Neural progenitor cell (in vitro differentiated cells): ENCODE results near the gene HSD11B1. TPM values are rescaled to one million over a fixed set of nuclear protein-coding genes. Genes with fewer than 3 reads are reported as not detected.

Source experiments
- DNase-seq: peaks from one replicate; pipeline ENCODE4 v3.0.0-alpha.2; 2016; ENCODE audit warnings: low spot score
- H2AFZ ChIP-seq: fragments of 200-600 bp; sonication (generic); replicated peaks from 2 replicates; pipeline ENCODE4 v1.6.1; 2016; ENCODE audit warnings: antibody characterized with exemption
- H3F3A ChIP-seq: fragments of 200-600 bp; sonication (generic); 2 replicates; pipeline ENCODE4 v1.6.1; 2016; ENCODE audit warnings: antibody characterized with exemption, low read depth
- H3K27ac ChIP-seq: fragments of 200-600 bp; sonication (generic); 2 replicates; pipeline ENCODE4 v1.5.1; 2016; ENCODE audit warnings: mild to moderate bottlenecking
- H3K27me3 ChIP-seq: fragments of 200-600 bp; sonication (generic); 2 replicates; pipeline ENCODE4 v1.6.1; 2016; ENCODE audit warnings: mild to moderate bottlenecking, moderate library complexity
- H3K36me3 ChIP-seq: fragments of 200-600 bp; sonication (generic); 2 replicates; pipeline ENCODE4 v1.5.1; 2016
- H3K4me1 ChIP-seq: fragments of 200-600 bp; sonication (generic); 2 replicates; pipeline ENCODE4 v1.6.1; 2016; ENCODE audit warnings: mixed run types
- H3K4me2 ChIP-seq: fragments of 200-600 bp; sonication (generic); 2 replicates; pipeline ENCODE4 v1.6.1; 2016
- H3K4me3 ChIP-seq: fragments of 200-600 bp; sonication (generic); 2 replicates; pipeline ENCODE4 v1.5.1; 2016
- H3K79me2 ChIP-seq: fragments of 200-600 bp; sonication (generic); 2 replicates; pipeline ENCODE4 v1.6.1; 2016; ENCODE audit warnings: low read depth
- H3K9ac ChIP-seq: fragments of 200-600 bp; sonication (generic); 2 replicates; pipeline ENCODE4 v1.6.1; 2016
- H3K9me3 ChIP-seq: fragments of 200-600 bp; sonication (generic); 2 replicates; pipeline ENCODE4 v1.5.1; 2016; ENCODE audit warnings: low read depth
- H4K20me1 ChIP-seq: fragments of 200-600 bp; sonication (generic); 2 replicates; pipeline ENCODE4 v1.6.1; 2016; ENCODE audit warnings: low read depth
- H3K27ac Mint-ChIP-seq: 3 replicates; pipeline ENCODE4 v1.8.0; 2021; ENCODE audit warnings: mixed read lengths
- H3K27me3 Mint-ChIP-seq: 2 replicates; pipeline ENCODE4 v1.8.0; 2022; ENCODE audit warnings: low read depth, mild to moderate bottlenecking, inconsistent platforms, moderate library complexity, mixed read lengths; ENCODE audit not compliant: insufficient read depth
- H3K36me3 Mint-ChIP-seq: 3 replicates; pipeline ENCODE4 v1.8.0; 2021; ENCODE audit warnings: mixed read lengths
- H3K4me1 Mint-ChIP-seq: 3 replicates; pipeline ENCODE4 v1.8.0; 2021; ENCODE audit warnings: mixed read lengths
- H3K4me3 Mint-ChIP-seq: 3 replicates; pipeline ENCODE4 v1.8.0; 2021; ENCODE audit warnings: mild to moderate bottlenecking, moderate library complexity, mixed read lengths
- H3K9me3 Mint-ChIP-seq: 3 replicates; pipeline ENCODE4 v1.8.0; 2020; ENCODE audit warnings: mixed read lengths
- EZH2 ChIP-seq: fragments of 200-600 bp; sonication (generic); IDR thresholded peaks from 2 replicates; pipeline ENCODE4 v1.6.1; 2017; ENCODE audit warnings: antibody characterized with exemption, mild to moderate bottlenecking, moderate library complexity
- EZH2phosphoT487 ChIP-seq: fragments of 200-600 bp; sonication (generic); IDR thresholded peaks from 2 replicates; pipeline ENCODE4 v1.6.1; 2017; ENCODE audit warnings: antibody characterized with exemption
- total RNA-seq: library from RNA; depleted of rRNA; stranded (reverse); fragments of >200 nt; gene quantifications from 2 replicates; pipeline ENCODE4 v1.2.3, GENCODE V29; 2015; ENCODE audit warnings: low replicate concordance
- TF ChIP-seq, protein P1 (sequence below): fragments of 200-600 bp; sonication (generic); IDR thresholded peaks from 2 replicates; pipeline ENCODE4 v1.5.1; 2017; ENCODE audit warnings: antibody characterized with exemption, mild to moderate bottlenecking

HSD11B1 gene
- total RNA-seq, 1 donor from 2014 or later = not detected

DNA sequence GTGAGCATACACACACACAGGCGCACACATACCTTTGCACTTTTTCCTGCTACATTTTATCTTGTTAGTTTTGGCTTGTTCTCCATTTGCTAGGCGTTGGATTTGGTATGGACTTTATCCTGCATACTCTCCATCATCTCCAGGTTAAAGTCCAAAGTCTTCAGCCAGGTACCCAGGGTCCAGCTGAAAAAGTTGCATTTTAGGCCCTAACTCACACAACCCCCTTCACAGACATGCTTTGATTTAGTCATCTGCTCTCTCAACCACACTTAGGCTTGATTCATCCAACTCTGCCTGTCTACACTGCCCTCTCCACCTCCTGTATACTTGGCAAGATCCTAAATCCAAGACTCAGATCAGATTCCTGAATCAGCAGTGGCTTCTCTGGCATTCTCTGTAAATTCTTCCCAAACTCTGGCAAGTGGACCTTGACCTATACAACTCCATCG lies 41.7 kb upstream of the HSD11B1 start:
- H3K27me3 ChIP-seq = no peaks in the 10 kb centered on the region
- no peak overlapping the region for H3K4me3 ChIP-seq
- DNase-seq = no peak
- no peaks in the 10 kb centered on the region for H3K9me3 ChIP-seq
- Mint-ChIP-seq H3K27ac (no peak overlapping the region), H3K4me3 (no peak overlapping the region), H3K36me3 (no peaks in the 10 kb centered on the region), H3K9me3 (no peaks in the 10 kb centered on the region), H3K4me1 (peaks cover 19% of the 10 kb centered on the region), H3K27me3 (no peaks in the 10 kb centered on the region)
- H3K36me3 ChIP-seq = no peaks in the 10 kb centered on the region
- H2AFZ ChIP-seq = no peak overlapping the region
- no peaks in the 10 kb centered on the region for H4K20me1 ChIP-seq
- H3K9ac ChIP-seq = no peak overlapping the region
- H3K4me1 ChIP-seq = peaks cover 12% of the 10 kb centered on the region
- no peak overlapping the region for H3K27ac ChIP-seq
- no peaks in the 10 kb centered on the region for H3K79me2 ChIP-seq
- H3F3A ChIP-seq = peaks cover 3% of the 10 kb centered on the region
- TF ChIP-seq EZH2phosphoT487 = no peak
- TF ChIP-seq, protein P1, sequence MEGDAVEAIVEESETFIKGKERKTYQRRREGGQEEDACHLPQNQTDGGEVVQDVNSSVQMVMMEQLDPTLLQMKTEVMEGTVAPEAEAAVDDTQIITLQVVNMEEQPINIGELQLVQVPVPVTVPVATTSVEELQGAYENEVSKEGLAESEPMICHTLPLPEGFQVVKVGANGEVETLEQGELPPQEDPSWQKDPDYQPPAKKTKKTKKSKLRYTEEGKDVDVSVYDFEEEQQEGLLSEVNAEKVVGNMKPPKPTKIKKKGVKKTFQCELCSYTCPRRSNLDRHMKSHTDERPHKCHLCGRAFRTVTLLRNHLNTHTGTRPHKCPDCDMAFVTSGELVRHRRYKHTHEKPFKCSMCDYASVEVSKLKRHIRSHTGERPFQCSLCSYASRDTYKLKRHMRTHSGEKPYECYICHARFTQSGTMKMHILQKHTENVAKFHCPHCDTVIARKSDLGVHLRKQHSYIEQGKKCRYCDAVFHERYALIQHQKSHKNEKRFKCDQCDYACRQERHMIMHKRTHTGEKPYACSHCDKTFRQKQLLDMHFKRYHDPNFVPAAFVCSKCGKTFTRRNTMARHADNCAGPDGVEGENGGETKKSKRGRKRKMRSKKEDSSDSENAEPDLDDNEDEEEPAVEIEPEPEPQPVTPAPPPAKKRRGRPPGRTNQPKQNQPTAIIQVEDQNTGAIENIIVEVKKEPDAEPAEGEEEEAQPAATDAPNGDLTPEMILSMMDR = no peak
- TF ChIP-seq EZH2 = no peak
- no peak overlapping the region for H3K4me2 ChIP-seq

- H3K27me3 Mint-ChIP-seq = peaks cover 4% of the 10 kb centered on the region
- Histone ChIP-seq H3K27ac (no peak overlapping the region), H4K20me1 (no peaks in the 10 kb centered on the region), H3F3A (no peaks in the 10 kb centered on the region), H3K4me1 (no peaks in the 10 kb centered on the region), H3K9ac (no peak overlapping the region), H3K36me3 (no peaks in the 10 kb centered on the region), H3K4me3 (no peak overlapping the region), H3K4me2 (no peak overlapping the region), H3K27me3 (peaks cover under 1% of the 10 kb centered on the region), H2AFZ (no peak overlapping the region), H3K79me2 (no peaks in the 10 kb centered on the region), H3K9me3 (no peaks in the 10 kb centered on the region)
- H3K9me3 Mint-ChIP-seq = no peaks in the 10 kb centered on the region
- no peak overlapping the region for H3K4me3 Mint-ChIP-seq
- H3K36me3 Mint-ChIP-seq = no peaks in the 10 kb centered on the region
- no peak for DNase-seq
- TF ChIP-seq EZH2 = no peak
- no peak for TF ChIP-seq EZH2phosphoT487
- TF ChIP-seq, protein P1 = no peak
- no peak overlapping the region for H3K27ac Mint-ChIP-seq
- no peaks in the 10 kb centered on the region for H3K4me1 Mint-ChIP-seq
Measured at GRCh38 chr1:209667103-209667502, 37.5 kb upstream of the HSD11B1 start.

GRCh38 chr1:209667708-209668107 lies 36.9 kb upstream of the HSD11B1 start:
- H3F3A ChIP-seq = no peaks in the 10 kb centered on the region
- H3K27ac ChIP-seq = no peak overlapping the region
- no peak for DNase-seq
- Mint-ChIP-seq H3K27me3 (peaks cover 4% of the 10 kb centered on the region), H3K4me3 (no peak overlapping the region), H3K27ac (no peak overlapping the region), H3K9me3 (no peaks in the 10 kb centered on the region), H3K36me3 (no peaks in the 10 kb centered on the region), H3K4me1 (no peaks in the 10 kb centered on the region)
- H2AFZ ChIP-seq = no peak overlapping the region
- no peaks in the 10 kb centered on the region for H4K20me1 ChIP-seq
- H3K9ac ChIP-seq = no peak overlapping the region
- no peaks in the 10 kb centered on the region for H3K9me3 ChIP-seq
- no peak overlapping the region for H3K4me3 ChIP-seq
- TF ChIP-seq EZH2 (no peak), EZH2phosphoT487 (no peak)
- TF ChIP-seq, protein P1 = no peak
- H3K36me3 ChIP-seq = no peaks in the 10 kb centered on the region
- H3K27me3 ChIP-seq = peaks cover 7% of the 10 kb centered on the region
- no peaks in the 10 kb centered on the region for H3K4me1 ChIP-seq
- H3K79me2 ChIP-seq = no peaks in the 10 kb centered on the region
- no peak overlapping the region for H3K4me2 ChIP-seq
